ENCODE data around the gene HACD2.

DNA sequence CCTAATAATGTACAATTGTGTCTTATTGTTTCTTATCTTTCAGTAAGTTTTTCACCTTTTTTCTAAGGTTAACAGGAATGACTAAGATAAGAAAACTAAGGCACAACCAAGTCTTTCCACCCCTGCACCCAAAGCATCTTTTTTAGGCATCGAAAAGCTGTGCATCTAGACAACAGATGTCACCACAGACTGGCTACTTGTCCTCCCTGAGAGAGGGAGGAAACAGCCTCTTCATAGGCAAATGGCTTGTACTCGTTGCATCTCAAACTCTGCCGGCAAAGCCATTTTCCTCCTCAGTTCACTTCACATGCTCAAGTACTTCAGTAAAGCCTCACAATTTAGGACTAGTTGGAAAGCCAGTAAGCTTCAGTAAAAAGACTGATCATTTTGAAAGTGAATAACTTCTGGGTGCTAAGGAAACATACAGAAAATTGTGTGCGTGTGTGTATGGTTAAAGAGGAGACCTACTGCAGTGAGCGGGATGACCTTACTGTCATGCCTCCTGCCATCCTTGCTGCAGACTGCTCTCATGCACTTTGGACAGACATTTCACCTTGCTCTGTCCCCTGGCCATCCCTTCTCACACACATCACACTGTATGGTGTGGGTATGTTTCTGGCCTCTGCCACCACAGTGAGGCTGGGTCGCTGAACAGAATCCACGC lies 36.5 kb upstream of the HACD2 start:
- TF ChIP-seq, protein P1, sequence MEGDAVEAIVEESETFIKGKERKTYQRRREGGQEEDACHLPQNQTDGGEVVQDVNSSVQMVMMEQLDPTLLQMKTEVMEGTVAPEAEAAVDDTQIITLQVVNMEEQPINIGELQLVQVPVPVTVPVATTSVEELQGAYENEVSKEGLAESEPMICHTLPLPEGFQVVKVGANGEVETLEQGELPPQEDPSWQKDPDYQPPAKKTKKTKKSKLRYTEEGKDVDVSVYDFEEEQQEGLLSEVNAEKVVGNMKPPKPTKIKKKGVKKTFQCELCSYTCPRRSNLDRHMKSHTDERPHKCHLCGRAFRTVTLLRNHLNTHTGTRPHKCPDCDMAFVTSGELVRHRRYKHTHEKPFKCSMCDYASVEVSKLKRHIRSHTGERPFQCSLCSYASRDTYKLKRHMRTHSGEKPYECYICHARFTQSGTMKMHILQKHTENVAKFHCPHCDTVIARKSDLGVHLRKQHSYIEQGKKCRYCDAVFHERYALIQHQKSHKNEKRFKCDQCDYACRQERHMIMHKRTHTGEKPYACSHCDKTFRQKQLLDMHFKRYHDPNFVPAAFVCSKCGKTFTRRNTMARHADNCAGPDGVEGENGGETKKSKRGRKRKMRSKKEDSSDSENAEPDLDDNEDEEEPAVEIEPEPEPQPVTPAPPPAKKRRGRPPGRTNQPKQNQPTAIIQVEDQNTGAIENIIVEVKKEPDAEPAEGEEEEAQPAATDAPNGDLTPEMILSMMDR (IDR thresholded peaks at IDR 0.05), result no peak
- TF ChIP-seq POLR2AphosphoS5 (IDR thresholded peaks at IDR 0.05), result no peak
- no peak for TF ChIP-seq POLR2A (IDR thresholded peaks at IDR 0.05)
- no peak for TF ChIP-seq EP300 (IDR thresholded peaks at IDR 0.05)

All from stomach (tissue), 4 donors.